MCF 10A (cell line): ENCODE measurements around the gene FAM222A. TPM values are rescaled to one million over a fixed set of nuclear protein-coding genes. Genes with fewer than 3 reads are reported as not detected.

ENCODE experiments used
- BruUV-seq: library from RNA; stranded (reverse); fragments of 400-500 nt; replicated peaks from 2 replicates; lab custom pipeline; 2021; lab: Mats Ljungman, UMichigan
- CTCF ChIA-PET: fragments of 300-600 bp; sonication (Branson Sonifier 250); formaldehyde crosslinking; extraction: SDS; loops from one replicate; lab custom pipeline; 2021; ENCODE audit warnings: antibody characterized with exemption, inconsistent platforms; lab: Yijun Ruan, JAX
- POLR2A ChIA-PET: fragments of 300-600, 350-650 bp; sonication (Branson Sonifier 250); formaldehyde crosslinking; extraction: SDS; loops from one replicate; lab custom pipeline; 2020; ENCODE audit warnings: antibody characterized with exemption, inconsistent platforms; lab: Yijun Ruan, JAX
- DNase-seq: peaks from one replicate; pipeline ENCODE4 v3.0.0-alpha.2; 2018; ENCODE audit not compliant: unreplicated experiment
- H3K27ac Mint-ChIP-seq: one replicate; pipeline ENCODE4 v1.8.0; 2022; ENCODE audit warnings: mild to moderate bottlenecking, low read depth, mixed read lengths; ENCODE audit not compliant: unreplicated experiment
- H3K27me3 Mint-ChIP-seq: one replicate; pipeline ENCODE4 v1.8.0; 2022; ENCODE audit warnings: mixed read lengths; ENCODE audit not compliant: insufficient read depth, unreplicated experiment
- H3K36me3 Mint-ChIP-seq: one replicate; pipeline ENCODE4 v1.8.0; 2022; ENCODE audit warnings: mild to moderate bottlenecking, moderate library complexity, mixed read lengths; ENCODE audit not compliant: insufficient read depth, unreplicated experiment
- H3K4me1 Mint-ChIP-seq: one replicate; pipeline ENCODE4 v1.8.0; 2022; ENCODE audit warnings: mixed read lengths; ENCODE audit not compliant: insufficient read depth, unreplicated experiment
- H3K4me3 Mint-ChIP-seq: one replicate; pipeline ENCODE4 v1.8.0; 2022; ENCODE audit warnings: mild to moderate bottlenecking, moderate library complexity, mixed read lengths; ENCODE audit not compliant: unreplicated experiment
- H3K9me3 Mint-ChIP-seq: one replicate; pipeline ENCODE4 v1.8.0; 2022; ENCODE audit warnings: mixed read lengths; ENCODE audit not compliant: unreplicated experiment
- intact Hi-C: fragments of 100-400 bp; cut with micrococcal nuclease; formaldehyde crosslinking; loops from 2 replicates; pipeline ENCODE4 v1.14.1; 2022
- total RNA-seq: library from RNA; stranded (reverse); gene quantifications from 2 replicates; pipeline ENCODE4 v1.2.3, GENCODE V29; 2022
- TF ChIP-seq, protein P1 (sequence below): fragments of 200-600 bp; IDR thresholded peaks from one replicate; pipeline ENCODE4 v1.8.0; 2022; ENCODE audit warnings: antibody characterized with exemption, mild to moderate bottlenecking; ENCODE audit not compliant: unreplicated experiment

The FAM222A gene
- total RNA-seq, 1 experiment from 2014 or later = 0.19 TPM

- Mint-ChIP-seq H3K4me3 (no peak overlapping the region), H3K27ac (no peak overlapping the region), H3K9me3 (no peaks in the 10 kb centered on the region), H3K4me1 (no peaks in the 10 kb centered on the region), H3K27me3 (no peaks in the 10 kb centered on the region), H3K36me3 (peaks cover 4% of the 10 kb centered on the region)
- CTCF ChIA-PET = interaction anchor here (0.6 kb wide), 2 partner anchors 13 to 253 kb away, joined by 3 to 5 read pairs; no protein-coding TSS in a partner anchor
- no TSS peak for BruUV-seq
- POLR2A ChIA-PET = interaction anchor here (0.6 kb wide), 1 partner anchor 56 kb away, joined by 3 read pairs; no protein-coding TSS in a partner anchor
- intact Hi-C loops = no loop called here
- DNase-seq = no peak
- TF ChIP-seq, protein P1, sequence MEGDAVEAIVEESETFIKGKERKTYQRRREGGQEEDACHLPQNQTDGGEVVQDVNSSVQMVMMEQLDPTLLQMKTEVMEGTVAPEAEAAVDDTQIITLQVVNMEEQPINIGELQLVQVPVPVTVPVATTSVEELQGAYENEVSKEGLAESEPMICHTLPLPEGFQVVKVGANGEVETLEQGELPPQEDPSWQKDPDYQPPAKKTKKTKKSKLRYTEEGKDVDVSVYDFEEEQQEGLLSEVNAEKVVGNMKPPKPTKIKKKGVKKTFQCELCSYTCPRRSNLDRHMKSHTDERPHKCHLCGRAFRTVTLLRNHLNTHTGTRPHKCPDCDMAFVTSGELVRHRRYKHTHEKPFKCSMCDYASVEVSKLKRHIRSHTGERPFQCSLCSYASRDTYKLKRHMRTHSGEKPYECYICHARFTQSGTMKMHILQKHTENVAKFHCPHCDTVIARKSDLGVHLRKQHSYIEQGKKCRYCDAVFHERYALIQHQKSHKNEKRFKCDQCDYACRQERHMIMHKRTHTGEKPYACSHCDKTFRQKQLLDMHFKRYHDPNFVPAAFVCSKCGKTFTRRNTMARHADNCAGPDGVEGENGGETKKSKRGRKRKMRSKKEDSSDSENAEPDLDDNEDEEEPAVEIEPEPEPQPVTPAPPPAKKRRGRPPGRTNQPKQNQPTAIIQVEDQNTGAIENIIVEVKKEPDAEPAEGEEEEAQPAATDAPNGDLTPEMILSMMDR = no peak
Measured at GRCh38 chr12:109677279-109677691, 36.3 kb upstream of the FAM222A start.

DNA sequence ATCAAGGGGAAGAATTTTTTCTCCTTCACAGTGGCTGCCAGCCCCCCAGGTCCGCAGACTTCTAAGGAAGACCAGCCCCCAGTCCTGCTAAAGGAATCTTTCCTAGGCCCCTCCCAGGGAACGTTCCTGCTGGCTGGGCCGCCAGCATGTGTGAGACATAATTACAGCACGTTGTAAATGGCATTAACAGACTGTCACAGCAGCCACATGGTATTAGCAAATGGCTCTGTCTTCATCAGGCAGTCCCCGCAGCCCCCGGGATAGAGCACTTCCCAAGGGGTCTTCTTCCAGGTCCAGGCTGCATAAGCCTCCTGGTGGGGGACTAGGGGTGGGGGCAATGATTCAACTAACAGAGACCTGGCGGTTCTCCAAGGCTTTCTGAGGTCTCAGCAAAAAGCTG is 34.9 kb upstream of the FAM222A start:
- CTCF ChIA-PET = interaction anchor here (0.6 to 1.1 kb wide), 2 partner anchors 83 to 415 kb away, joined by 3 read pairs; no protein-coding TSS in a partner anchor
- H3K4me3 Mint-ChIP-seq = no peak overlapping the region
- intact Hi-C loops = no loop called here
- no peaks in the 10 kb centered on the region for H3K36me3 Mint-ChIP-seq
- DNase-seq = no peak
- H3K4me1 Mint-ChIP-seq = no peaks in the 10 kb centered on the region
- H3K27me3 Mint-ChIP-seq = peaks cover 10% of the 10 kb centered on the region
- no peak overlapping the region for H3K27ac Mint-ChIP-seq
- POLR2A ChIA-PET = no interaction called here
- TF ChIP-seq, protein P1 = no peak
- H3K9me3 Mint-ChIP-seq = no peaks in the 10 kb centered on the region
- BruUV-seq = no TSS peak

DNA sequence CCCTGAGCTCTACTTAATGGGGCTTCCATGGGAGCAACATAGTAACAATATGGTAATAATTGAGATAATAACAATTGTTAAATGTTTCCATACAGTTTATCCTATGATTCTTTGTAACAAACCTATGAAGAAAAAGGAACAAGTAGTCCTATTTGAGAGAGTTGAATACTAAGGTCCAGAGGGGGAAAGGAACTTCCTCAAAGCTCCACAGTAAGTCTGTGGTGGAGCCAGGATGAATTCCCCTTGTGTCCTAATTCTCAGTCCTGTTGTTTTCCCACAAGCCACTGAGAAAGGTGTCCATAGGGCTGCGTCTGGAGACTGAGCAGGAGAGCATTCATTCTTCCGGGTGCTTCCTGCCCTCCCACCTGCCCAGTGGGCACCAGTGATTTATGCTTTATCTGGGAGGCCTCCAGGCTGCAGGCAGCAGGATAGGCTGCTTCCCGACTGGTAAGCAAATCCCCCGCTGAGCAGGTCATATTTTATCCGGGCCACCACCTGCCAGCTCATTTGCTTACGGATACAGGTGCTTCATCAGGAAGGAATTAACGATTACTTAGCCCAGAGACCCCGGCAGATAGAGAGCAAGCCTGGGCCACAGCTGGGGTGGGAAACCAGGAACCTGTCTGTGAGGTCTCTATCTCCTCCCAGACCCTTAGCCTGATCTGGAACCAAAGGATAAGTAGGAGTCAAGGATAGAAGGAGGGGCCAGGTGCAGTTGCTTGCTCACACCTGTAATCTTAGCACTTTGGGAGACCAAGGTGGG is 33.9 kb upstream of the FAM222A start:
- DNase-seq = no peak
- Mint-ChIP-seq H3K9me3 (no peaks in the 10 kb centered on the region), H3K4me1 (no peaks in the 10 kb centered on the region), H3K27ac (no peak overlapping the region), H3K27me3 (peaks cover 20% of the 10 kb centered on the region), H3K36me3 (no peaks in the 10 kb centered on the region), H3K4me3 (no peak overlapping the region)
- TF ChIP-seq, protein P1 = no peak
- BruUV-seq = no TSS peak
- POLR2A ChIA-PET = no interaction called here
- CTCF ChIA-PET = interaction anchor here (0.6 to 1.1 kb wide), 3 partner anchors 11 to 416 kb away, joined by 3 read pairs; no protein-coding TSS in a partner anchor
- intact Hi-C loops = no loop called here

DNA sequence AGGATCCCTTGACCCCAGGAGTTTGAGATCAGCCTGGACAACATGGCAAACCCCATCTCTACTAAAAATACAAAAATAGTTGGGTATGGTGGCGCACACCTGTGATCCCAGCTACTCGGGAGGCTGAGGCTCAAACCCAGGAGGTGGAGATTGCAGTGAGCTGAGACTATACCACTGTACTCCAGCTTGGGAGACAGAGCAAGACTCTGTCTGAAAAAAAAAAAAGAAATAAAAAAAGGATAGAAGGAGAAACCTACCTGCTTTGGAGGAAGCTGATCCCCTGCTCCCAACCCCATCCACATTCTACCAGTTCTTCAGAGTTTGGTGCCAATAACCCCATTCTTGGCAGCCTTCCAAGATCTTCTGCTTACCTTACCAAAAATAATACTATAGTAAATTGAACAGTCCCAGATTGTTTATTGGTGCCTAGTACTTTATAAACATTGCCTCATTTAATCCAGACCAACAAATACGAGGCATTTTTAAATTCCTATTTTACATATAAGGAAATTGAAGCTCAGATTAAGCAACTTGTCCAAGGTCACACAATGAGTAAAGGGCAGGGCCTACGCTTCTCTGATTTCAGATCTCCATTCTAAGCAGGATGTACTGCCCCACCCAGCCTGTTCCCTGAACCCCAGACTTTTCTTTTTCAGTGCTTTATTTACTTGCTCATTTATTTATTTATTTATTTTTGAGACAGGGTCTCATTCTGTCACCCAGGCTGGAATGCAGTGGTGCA is 33.2 kb upstream of the FAM222A start:
- POLR2A ChIA-PET = no interaction called here
- TF ChIP-seq, protein P1 = no peak
- no peak overlapping the region for H3K4me3 Mint-ChIP-seq
- peaks cover 20% of the 10 kb centered on the region for H3K27me3 Mint-ChIP-seq
- CTCF ChIA-PET = interaction anchor here (0.8 kb wide), 1 partner anchor 12 kb away, joined by 3 read pairs; no protein-coding TSS in a partner anchor
- intact Hi-C loops = no loop called here
- no peaks in the 10 kb centered on the region for H3K4me1 Mint-ChIP-seq
- no peaks in the 10 kb centered on the region for H3K36me3 Mint-ChIP-seq
- H3K9me3 Mint-ChIP-seq = no peaks in the 10 kb centered on the region
- DNase-seq = peak; percentile 34
- BruUV-seq = no TSS peak
- H3K27ac Mint-ChIP-seq = no peak overlapping the region
